NCI-H345 treated with DMSO at 0.1 percent for 48 hours (cell line): Measurements from ENCODE around the gene PXMP4.

ENCODE experiments used
- DNase-seq: peaks from one replicate; lab custom pipeline; 2025; ENCODE audit not compliant: unreplicated experiment; lab: John Stamatoyannopoulos, UW

Gene PXMP4

GRCh38 chr20:33732166-33732970 lies 12.3 kb upstream of the PXMP4 start:
- DNase-seq, result peak; percentile 84

DNA sequence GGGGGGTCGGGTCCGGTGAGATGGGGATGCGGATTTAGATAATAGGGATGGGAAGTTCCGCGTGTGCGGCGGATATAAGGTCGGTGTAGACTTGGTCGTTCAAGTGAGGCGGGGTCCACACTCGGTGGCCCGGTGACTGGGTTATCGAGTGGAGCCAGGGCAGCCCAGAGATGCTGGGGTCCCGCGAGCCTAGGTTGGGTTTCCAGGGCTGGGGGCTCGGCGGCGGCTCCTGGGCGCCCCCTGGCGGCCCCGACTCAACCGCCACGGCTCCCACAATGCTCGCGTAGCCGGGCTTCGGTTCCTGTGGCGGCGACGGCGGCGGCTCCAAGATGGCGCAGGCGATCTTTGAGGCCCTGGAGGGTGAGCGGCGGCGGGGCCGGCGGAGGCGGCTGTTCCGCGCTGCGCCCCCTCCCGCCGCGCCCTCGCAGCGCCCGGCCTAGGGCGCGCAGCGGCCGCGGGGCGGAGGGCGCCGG lies 11.6 kb upstream of the PXMP4 start, which contains the start of gene ZNF341:
Gene ZNF341, plus strand, starts transcription at position 304 of the 473 bp plus-strand sequence. Its CDS starts 26 bp downstream, at position 330.
- peak; percentile 87 for DNase-seq

- DNase-seq, result no peak
Measured at GRCh38 chr20:33730946-33731692, 11.0 kb upstream of the PXMP4 start.

DNA sequence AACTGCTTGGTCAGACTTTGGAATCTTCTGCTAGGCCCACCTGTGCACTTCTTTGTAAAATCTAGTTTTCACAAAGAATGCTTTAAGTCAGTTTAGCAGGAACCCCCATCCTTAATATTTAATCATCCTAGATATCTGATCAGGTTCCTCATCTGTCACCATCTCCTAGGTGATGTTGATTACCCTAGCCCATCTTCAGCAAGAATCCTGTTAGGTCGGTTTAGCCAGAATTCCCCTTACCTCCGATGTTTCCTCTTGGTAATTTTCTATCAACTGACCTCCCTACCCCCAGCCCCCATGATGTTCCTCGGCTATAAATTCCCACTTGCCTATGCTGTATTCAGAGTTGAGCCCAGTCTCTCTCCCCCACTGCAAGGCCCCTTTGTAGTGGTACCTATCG lies 9.0 kb upstream of the PXMP4 start:
- DNase-seq, result no peak

DNA sequence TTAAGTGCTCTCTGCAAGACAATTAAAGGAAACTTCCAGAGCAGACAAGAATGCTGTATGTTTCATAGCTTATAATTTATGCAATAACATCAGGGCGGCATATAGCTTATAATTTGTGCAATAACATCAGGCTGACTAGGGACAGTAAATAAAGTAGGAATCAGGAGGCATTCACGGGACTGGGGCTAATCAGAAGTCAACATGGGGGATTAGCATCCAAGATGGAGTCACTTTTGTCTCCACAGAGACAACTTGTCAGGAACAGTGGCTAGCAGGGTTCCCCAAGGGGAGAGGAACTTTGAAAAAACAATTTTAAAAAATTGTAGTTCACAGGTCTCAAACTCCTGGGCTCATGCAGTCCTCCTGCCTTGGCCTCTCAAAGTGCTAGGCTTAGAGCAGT lies 8.4 kb upstream of the PXMP4 start:
- no peak for DNase-seq

DNA sequence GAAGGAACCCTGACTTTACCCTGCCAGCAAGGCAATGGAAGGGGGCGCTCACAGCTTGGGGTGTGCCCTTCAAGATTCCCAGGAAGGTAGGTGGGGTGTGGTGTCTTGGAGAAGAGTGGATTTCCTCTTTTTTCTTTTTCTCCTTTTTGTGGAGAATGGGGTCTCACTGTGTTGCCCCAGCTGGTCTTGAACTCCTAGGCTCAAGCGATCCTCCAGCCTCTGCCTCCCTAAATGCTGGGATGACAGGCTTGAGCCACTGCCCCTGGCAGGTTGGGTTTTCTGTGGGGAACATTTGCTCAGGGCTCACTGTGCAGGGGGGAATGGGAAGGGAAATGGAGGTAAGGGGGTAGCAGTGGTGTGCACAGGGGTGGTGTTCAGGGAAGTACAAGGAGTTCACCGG lies 7.7 kb upstream of the PXMP4 start:
- DNase-seq, result no peak

DNA sequence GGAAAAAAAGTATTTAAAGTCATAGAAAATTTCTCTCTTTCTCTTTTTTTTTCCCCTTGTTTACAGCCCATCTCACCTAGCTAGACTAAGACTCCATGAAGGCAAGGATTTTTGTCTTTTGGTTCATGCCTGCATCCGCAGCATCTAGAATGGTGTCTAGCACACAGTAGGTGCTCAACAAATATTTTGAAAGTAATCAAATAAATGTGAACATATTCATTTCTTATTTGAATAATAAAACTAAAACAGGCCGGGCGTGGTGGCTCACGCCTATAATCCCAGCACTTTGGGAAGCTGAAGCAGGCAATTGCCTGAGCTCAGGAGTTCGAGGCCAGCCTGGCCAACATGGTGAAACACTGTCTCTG lies 7.0 kb upstream of the PXMP4 start:
- DNase-seq, result no peak

DNA sequence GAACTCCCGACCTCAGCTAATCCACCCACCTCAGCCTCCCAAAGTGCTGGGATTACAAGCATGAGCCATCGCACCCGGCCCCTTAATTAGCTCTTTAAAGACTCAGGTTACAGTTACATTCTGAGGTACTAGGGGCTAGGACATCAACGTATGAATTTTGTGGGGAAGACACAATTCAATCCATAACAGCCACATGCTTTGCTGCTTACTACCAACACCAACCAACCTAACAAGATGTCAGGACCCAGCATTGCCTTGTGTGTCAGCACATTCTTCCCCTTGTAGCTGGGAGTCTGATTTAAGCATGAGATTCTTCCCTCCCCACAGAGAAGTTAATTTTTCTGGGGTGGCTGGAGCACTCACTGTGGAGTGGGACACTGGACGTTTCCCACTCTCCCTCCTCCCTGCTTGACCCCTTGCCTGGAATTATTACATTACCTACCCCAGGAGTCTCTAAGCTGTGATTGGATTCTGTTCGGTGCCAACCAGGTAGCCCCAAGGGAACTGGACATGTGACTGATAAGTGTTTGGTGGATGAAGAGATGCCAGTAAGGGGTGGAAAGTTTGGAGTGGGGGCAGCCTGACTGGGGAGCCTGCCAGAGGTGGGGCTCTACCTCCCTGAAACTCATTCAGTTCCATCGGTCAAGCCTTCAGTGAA lies 5.6 kb upstream of the PXMP4 start:
- no peak for DNase-seq

- DNase-seq, result no peak
Measured at GRCh38 chr20:33724439-33725094, 4.5 kb upstream of the PXMP4 start.

GRCh38 chr20:33721391-33722140 lies 1.5 kb upstream of the PXMP4 start:
- DNase-seq, result no peak

DNA sequence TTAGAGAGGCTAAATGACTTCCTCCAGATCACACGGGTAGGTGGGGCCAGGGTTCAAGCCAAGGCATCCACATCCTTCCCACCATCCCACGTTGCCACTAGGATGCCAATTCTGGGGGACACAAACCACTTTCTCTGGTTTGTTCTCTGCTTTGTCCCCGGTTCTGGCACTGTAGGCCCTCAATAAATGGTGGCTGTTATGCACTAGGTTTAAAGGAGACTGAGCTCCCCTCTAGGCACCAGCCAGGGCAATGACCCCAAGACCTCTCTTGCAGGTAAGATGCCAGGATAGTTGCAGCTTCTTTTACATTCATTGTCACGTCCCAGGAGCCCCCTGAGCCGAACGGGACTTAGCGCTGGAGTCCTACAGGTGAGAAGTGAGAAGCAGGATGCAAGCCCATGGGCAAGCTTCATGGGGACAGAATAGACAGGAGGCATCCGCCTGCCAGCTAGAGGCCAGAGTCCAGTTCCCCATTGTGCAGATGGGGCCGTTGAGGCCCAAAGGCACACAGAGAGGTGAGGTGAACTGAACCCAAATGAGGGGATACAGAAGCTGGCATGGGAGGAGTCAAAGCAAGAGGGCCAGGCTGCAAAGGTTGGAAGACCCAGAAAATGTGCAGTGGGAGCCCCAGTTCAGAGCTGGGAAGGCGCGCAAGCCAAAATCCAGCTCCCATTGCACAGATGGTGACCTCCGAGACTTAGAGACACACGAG lies 677 bp downstream of the PXMP4 start:
- DNase-seq, result no peak

DNA sequence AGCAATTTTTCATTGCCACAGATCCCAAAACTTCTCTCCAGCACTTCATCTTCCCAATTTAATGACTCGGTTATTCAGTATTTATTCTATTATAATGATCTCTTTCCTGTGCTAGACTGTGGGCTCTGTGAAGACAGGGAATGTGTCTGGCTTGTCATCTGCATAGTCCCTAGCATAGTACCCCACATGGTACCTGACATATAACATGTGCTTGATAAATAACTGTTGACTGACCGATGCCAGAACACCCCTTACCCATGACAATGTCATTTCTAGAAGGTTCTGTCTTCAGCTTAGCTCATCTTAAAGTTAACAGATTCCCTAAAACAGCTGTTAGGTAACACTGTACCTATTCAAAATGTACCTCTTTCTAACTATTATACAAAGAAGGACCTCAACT lies 3.6 kb downstream of the PXMP4 start:
- no peak for DNase-seq

DNA sequence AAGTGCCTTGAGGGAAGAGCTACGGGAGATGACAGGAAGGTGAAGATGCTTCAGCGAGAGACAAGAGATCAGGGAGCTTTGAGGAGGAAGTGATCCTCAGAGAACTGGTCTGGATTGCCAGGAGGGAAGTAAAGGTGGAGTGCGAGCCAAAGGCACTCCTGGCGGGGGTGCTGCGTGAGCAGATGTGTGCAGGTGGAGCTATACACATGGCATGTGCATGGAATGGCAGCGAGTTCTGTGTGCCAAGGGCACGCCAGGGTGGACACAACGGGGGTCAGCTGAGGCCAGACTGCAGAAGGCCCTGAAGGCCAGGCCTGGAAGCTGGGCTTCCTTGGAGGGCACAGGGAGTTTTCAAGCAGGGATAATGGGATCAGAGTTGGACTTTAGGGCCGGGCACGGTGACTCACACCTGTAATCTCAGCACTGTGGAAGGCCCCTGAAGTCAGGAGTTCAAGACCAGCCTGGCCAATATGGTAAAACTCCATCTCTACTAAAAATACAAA lies 6.2 kb downstream of the PXMP4 start:
- DNase-seq, result no peak

DNA sequence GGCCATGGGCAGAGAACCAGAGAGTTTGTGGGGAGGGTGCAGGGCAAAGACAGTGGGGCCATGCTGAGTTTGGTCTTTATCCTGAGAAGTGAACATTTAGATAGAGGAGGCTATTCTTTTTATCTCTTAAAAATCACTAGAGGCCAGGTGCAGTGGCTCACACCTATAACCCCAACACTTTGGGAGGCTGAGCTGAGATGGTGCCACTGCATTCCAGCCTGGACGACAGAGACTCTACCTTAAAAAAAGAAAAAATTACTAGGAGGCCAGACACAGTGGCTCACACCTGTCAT lies 8.7 kb downstream of the PXMP4 start:
- DNase-seq, result no peak

DNA sequence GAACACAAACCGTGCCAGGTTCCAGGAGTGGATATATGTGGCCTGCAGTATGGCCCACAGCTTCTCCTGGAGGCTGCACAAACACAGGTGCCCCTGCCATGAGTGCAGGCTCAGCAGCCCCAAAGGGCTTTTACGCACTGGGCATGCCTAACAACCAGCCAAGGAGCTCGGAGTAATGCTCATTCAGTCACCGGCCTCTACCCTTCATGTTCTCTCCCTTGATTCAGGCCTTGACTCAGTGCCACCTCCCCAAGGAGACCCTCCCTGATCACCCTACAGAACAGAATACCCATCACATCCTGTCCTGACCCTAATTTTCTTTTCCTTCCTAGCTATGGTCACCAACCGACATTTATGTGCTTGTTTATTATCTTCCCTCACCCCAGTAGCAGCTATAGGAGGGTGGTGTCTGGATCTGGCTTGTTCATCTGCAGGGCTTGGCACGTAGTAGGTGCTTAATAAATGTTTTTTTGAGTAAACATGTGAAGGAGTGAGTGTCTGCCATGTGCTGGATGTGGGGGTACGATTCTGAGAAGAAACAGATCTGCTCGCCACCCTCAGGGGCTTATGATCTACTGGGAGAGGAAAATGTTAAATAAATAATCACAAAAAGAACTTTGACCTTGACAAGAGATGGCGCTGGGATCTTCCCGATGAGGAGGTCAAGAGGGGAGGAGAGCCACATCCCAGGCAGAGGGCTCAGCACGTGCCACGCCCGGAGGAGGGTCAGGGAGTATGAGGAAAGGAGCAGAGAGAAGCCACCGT lies 9.2 kb downstream of the PXMP4 start:
- DNase-seq, result no peak

GRCh38 chr20:33709905-33710541 lies 10.1 kb downstream of the PXMP4 start:
- no peak for DNase-seq

DNA sequence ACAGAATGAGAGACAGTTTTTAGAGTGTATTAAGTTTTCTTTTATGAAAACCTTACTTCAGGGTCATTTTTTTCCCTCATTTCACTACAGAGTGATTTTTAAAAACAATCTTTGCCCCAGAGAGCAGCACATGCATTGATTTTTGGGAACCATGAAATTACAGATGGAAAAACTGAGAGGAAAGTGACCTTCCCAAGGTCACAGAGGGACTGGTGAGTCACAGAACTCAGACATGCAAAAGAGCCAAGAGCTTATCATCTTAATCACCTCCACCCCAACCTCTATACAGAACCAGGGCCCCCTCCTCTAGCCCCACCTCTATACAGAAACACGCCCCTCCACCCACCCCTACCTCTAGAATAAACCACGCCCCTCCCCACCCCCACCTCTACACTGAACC lies 10.7 kb downstream of the PXMP4 start:
- DNase-seq, result no peak

DNA sequence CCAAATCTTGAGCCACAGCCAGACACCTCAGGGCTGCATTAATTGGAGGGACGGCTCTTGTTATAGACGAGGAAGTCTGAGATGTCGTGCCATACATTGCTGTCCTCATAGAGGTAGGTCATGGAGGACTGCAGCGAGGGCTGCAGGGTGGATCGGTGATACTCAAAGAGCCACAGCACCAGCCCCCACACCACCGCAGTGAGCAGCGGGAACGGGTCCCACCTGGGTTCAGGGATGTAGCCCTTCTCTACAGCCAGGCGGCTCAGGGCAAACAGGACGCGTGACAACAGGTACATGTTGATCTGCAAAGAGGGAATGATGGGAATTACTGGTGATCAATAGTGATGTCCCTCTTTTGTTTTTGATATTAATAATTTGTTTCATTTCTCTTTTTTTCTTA lies 12.4 kb downstream of the PXMP4 start:
- no peak for DNase-seq
